Small intestine (tissue), 7 donors: ENCODE data around the gene TANC1. TPM values are rescaled to one million over a fixed set of nuclear protein-coding genes. Genes with fewer than 3 reads are reported as not detected.

Source experiments
- DNase-seq, 2 donors: peaks; one replicate each; pipeline versions ENCODE4 v3.0.0 to v3.0.0-alpha.2; 2013
- FAIRE-seq: peaks from 2 replicates; lab custom pipeline; 2012; peaks lifted over from hg19 to GRCh38; lab: Jason Lieb, UNC
- H3K27ac ChIP-seq, 3 donors: one replicate each; pipeline ENCODE4 v1.5.1; 2013; ENCODE audit warnings: low read length in 2 of 3, mild to moderate bottlenecking in 2 of 3, control low read depth in 1 of 3, inconsistent platforms in 1 of 3, low read depth in 1 of 3, moderate library complexity in 1 of 3
- H3K27me3 ChIP-seq, 3 donors: one replicate each; pipeline ENCODE4 v1.6.1; 2013; ENCODE audit warnings: low read length in 3 of 3, inconsistent platforms in 1 of 3; ENCODE audit not compliant: control insufficient read depth in 3 of 3, insufficient read depth in 3 of 3
- H3K36me3 ChIP-seq, 3 donors: one replicate each; pipeline ENCODE4 v1.6.1; 2013; ENCODE audit warnings: low read length in 3 of 3, inconsistent platforms in 1 of 3, low read depth in 1 of 3, mild to moderate bottlenecking in 1 of 3, moderate library complexity in 1 of 3; ENCODE audit not compliant: control insufficient read depth in 3 of 3, insufficient read depth in 2 of 3
- H3K4me1 ChIP-seq, 3 donors: one replicate each; pipeline ENCODE4 v1.6.1; 2013; ENCODE audit warnings: low read length in 2 of 3, inconsistent platforms in 1 of 3, low read depth in 1 of 3, mild to moderate bottlenecking in 1 of 3, moderate library complexity in 1 of 3; ENCODE audit not compliant: control insufficient read depth in 3 of 3, insufficient read depth in 2 of 3
- H3K4me3 ChIP-seq, 3 donors: one replicate each; pipeline ENCODE4 v1.5.1; 2013; ENCODE audit warnings: low read length in 3 of 3, control low read depth in 1 of 3, inconsistent platforms in 1 of 3, low read depth in 1 of 3, mild to moderate bottlenecking in 1 of 3, moderate library complexity in 1 of 3
- H3K9me3 ChIP-seq, 2 donors: one replicate each; pipeline ENCODE4 v1.6.1; 2013; ENCODE audit warnings: low read depth in 1 of 2, low read length in 1 of 2; ENCODE audit not compliant: control insufficient read depth in 2 of 2, insufficient read depth in 1 of 2
- WGBS, 3 donors: extraction: QIAGEN DNeasy Blood & Tissue Kit; methylation state at CpG; one replicate each; pipeline ENCODE4 v1.1.7; 2013; 5-methylcytosine and 5-hydroxymethylcytosine counted together
- polyA plus RNA-seq, 4 donors: library from polyadenylated mRNA; stranded (reverse) in 3 of 4; unstranded in 1 of 4; fragments of 200-250 nt in 3 of 4; fragments of 120-200 nt in 1 of 4; gene quantifications; one replicate each; pipeline versions ENCODE4 v1.2.1 to v1.2.3, GENCODE V29; 2013
- donor health status: healthy with polysubstance abuse.
- donor health status: control.
- donor health status: control.
- donor health status: Bipolar disorder and iron deficiency.
- donor health status: healthy.

Gene TANC1
- polyA plus RNA-seq, 4 donors: 7.4 to 14.7 (median 8.8) TPM

- no peak overlapping the region for H3K4me3 ChIP-seq
- peak in 1 of 2 donors; percentile 58 for DNase-seq
- no peaks in the 10 kb centered on the region for H3K27me3 ChIP-seq
- 82 to 87% (median 84%) methylated on average over 15 of the region's 15 CpGs for WGBS, 3 donors
- peak overlapping the region in 1 of 3 donors; percentile 41 for H3K27ac ChIP-seq
- FAIRE-seq: no peak
- no peaks in the 10 kb centered on the region for H3K9me3 ChIP-seq
- H3K4me1 ChIP-seq: no peaks in the 10 kb centered on the region
- H3K36me3 ChIP-seq: peaks cover 0 to 34% (median 3%) of the 10 kb centered on the region in 3 donors
These were observed 241.2 kb downstream of the TANC1 start for GRCh38 chr2:159209341-159210306.

DNA sequence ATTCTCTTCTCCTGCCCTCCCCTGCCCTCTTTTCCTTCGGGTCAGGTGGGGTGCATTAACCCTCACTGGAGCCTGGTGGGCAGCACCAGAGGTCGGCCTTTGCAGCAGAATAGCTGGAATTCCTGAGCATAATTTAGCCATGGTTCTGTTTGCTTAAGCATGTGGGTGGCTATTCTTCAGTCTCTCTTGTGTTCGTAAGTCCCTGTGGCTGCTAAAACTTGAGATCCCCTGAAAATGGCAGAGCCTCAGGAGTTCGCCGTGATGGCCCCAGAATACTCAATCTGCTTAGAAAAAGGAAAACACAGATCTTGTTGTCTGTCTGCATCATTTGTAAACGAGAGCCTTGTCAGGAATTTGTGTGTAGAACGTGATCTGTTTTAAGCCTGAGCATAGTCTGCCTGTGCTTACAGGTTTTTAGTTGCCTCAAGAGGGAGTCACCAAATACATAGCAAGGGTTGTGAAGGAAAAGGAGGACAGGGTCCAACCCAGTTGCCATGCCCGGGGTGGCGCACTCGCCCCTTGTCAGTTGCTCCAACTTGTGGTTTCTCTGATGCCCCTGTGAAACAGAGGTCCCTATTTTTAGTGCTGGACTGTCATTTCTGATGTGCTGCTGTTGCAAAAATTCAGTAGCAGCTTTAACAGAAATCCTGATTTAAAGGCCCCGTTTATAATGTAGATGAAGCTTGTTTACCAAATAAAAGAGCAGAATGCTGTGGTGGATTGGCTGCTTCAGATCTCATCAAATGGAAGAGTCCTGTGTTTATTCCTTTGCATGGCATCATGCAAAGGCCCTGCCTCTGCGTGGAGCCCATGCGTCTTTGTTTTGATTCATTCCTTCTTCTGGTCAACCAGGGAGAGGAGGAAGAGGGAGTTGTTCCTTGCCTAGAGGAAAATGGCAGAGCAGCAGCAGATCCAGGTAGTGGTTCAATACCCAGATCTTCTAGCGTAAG is 243.3 kb downstream of the TANC1 start:
- no peaks in the 10 kb centered on the region for H3K4me1 ChIP-seq
- 74 to 90% (median 85%) methylated on average over 14 of the region's 14 CpGs for WGBS, 3 donors
- no peak for FAIRE-seq

DNA sequence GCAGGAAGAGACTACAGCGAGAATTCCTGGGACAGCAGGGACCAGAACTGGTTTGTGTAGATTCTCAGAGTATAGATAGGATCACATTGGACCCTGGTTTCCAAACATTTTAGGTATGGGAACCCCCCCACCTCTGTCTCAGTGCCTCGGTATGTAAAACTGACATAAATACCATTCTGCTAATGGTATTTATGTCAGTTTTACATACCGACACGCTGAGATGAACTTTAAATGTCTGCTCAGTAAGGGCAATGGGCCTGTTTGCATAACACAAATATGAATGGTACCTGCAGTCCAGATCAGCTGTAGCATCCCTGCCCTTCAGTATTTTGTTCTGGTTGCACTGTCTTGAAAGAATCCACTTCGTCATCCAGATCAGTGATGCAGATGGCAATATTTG is 244.9 kb downstream of the TANC1 start:
- peaks cover 0 to 56% (median 0%) of the 10 kb centered on the region in 3 donors for H3K36me3 ChIP-seq
- H3K4me3 ChIP-seq: no peak overlapping the region
- H3K27me3 ChIP-seq: no peaks in the 10 kb centered on the region
- FAIRE-seq (no peak), DNase-seq (no peak)
- no peaks in the 10 kb centered on the region for H3K4me1 ChIP-seq
- H3K9me3 ChIP-seq: peaks cover 0 to 4% of the 10 kb centered on the region in 2 donors
- H3K27ac ChIP-seq: no peak overlapping the region
- 89 to 95% (median 91%) methylated on average over 5 of the region's 5 CpGs for WGBS, 3 donors

More for the DNA sequence above, 243.3 kb downstream of the TANC1 start:
- Histone ChIP-seq H3K27ac (no peak overlapping the region), H3K4me3 (no peak overlapping the region), H3K9me3 (peaks cover 0 to 4% of the 10 kb centered on the region in 2 donors), H3K27me3 (no peaks in the 10 kb centered on the region), H3K36me3 (peaks cover 0 to 42% (median 0%) of the 10 kb centered on the region in 3 donors)
- DNase-seq: peak in 1 of 2 donors; percentile 35

GRCh38 chr2:159214325-159214865 is 246.0 kb downstream of the TANC1 start:
- no peak for FAIRE-seq
- Histone ChIP-seq H3K27ac (no peak overlapping the region), H3K4me3 (no peak overlapping the region), H3K9me3 (peaks cover 0 to 4% of the 10 kb centered on the region in 2 donors), H3K4me1 (no peaks in the 10 kb centered on the region), H3K36me3 (peaks cover 1 to 57% (median 3%) of the 10 kb centered on the region in 3 donors), H3K27me3 (no peaks in the 10 kb centered on the region)
- no peak for DNase-seq
- 93 to 96% (median 95%) methylated on average over 3 of the region's 3 CpGs for WGBS, 3 donors

DNA sequence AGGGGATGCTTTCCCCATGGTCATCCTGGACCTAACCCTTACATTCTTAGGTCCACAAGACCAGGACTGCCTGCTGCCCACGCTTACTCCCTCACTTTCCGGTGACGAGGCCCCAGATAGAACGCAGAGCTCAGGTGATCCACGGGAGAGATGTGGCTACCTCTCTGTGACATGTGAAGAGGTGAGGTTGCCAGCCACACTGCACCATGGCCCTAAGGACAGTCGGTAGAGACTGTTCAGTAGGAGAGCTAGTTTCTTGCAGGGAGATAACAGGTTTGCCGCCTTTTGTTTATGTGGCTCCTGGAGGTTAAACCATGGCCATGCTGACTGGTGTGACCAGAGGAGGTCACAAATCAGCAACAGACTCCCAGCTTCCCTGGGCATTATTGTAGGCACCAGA is 246.7 kb downstream of the TANC1 start:
- WGBS, 3 donors: 93 to 95% (median 95%) methylated on average over 7 of the region's 7 CpGs
- H3K4me1 ChIP-seq: no peaks in the 10 kb centered on the region
- H3K4me3 ChIP-seq: no peak overlapping the region
- FAIRE-seq (no peak), DNase-seq (no peak)
- peaks cover 2 to 55% (median 3%) of the 10 kb centered on the region in 3 donors for H3K36me3 ChIP-seq
- H3K9me3 ChIP-seq: peaks cover 0 to 4% of the 10 kb centered on the region in 2 donors
- H3K27ac ChIP-seq: no peak overlapping the region
- H3K27me3 ChIP-seq: no peaks in the 10 kb centered on the region

DNA sequence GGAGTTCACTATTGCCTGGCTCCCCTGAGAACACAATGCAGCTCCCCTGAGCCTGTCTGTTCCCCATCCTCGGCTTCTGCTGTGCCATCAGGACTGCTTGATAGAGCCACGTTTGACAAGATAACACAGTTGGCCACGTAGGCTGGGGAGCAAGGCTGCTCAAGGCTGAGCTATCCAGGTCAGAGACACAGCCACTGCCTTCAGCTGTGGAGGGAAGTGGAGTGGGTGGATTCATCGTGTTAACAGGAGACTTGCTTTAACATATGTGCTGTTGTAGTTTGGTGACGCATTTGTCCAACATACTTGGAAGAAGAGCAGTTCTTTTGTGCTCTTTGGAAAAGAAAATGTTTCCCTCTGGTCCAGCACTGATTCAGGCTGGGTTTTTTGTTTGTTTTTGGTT is 249.2 kb downstream of the TANC1 start:
- H3K27ac ChIP-seq: no peak overlapping the region
- no peaks in the 10 kb centered on the region for H3K27me3 ChIP-seq
- no peak for FAIRE-seq
- H3K36me3 ChIP-seq: peaks cover 2 to 63% (median 4%) of the 10 kb centered on the region in 3 donors
- H3K4me3 ChIP-seq: no peak overlapping the region
- no peak for DNase-seq
- no peaks in the 10 kb centered on the region for H3K4me1 ChIP-seq
- 84 to 85% (median 84%) methylated on average over 5 of the region's 5 CpGs for WGBS, 3 donors
- H3K9me3 ChIP-seq: peaks cover 0 to 4% of the 10 kb centered on the region in 2 donors

DNA sequence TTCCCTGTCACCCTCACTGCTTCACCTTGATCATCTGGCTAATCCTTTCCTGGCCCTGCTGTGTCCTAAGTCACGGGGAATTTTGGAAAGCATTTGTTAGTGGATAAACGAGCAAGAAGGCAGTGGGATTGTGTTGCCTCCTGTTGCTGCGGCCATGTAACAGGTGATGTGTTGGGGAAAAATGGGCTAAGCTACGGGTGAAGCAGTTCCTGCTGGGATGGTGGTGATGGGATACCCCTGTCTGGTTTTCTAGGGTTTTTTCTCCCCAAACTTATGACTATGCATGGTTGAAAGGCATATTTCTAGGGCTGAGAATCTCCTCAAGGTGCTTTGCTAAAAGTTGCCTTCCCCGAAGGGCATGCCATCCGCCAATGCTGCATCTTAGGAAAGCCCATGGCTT is 249.9 kb downstream of the TANC1 start:
- Histone ChIP-seq H3K27ac (no peak overlapping the region), H3K27me3 (no peaks in the 10 kb centered on the region), H3K9me3 (peaks cover 0 to 4% of the 10 kb centered on the region in 2 donors), H3K36me3 (peaks cover 2 to 66% (median 4%) of the 10 kb centered on the region in 3 donors), H3K4me3 (no peak overlapping the region), H3K4me1 (no peaks in the 10 kb centered on the region)
- FAIRE-seq: no peak
- no peak for DNase-seq
- WGBS, 3 donors: 88 to 93% (median 92%) methylated on average over 6 of the region's 6 CpGs
